ENCODE measurements around the gene FAM222A.
A peak's percentile ranks its signal among the peaks of the same experiment; 100 is the strongest.

FAM222A gene

GRCh38 chr12:109725321-109726105 lies 11.9 kb downstream of the FAM222A start:
- Histone ChIP-seq H3K36me3 (no peaks in the 10 kb centered on the region), H3K4me1 (peaks cover 0 to 25% (median 12%) of the 10 kb centered on the region in 4 donors), H3K27ac (no peak overlapping the region), H3K4me3 (no peak overlapping the region), H3K9me3 (no peaks in the 10 kb centered on the region), H3K27me3 (peaks cover 0 to 9% of the 10 kb centered on the region in 2 donors)
- intact Hi-C loops (cut with DNase I; ENCODE audit: low total_unique reads), result no loop called here
- TF ChIP-seq CTCF (IDR thresholded peaks at IDR 0.05), result no peak
- no peak for DNase-seq

- H3K4me3 ChIP-seq, result no peak overlapping the region
- peaks cover 0 to 6% of the 10 kb centered on the region in 2 donors for H3K27me3 ChIP-seq
- no peak for TF ChIP-seq CTCF (IDR thresholded peaks at IDR 0.05)
- no peak for DNase-seq
- H3K9me3 ChIP-seq, result no peaks in the 10 kb centered on the region
- no peak overlapping the region for H3K27ac ChIP-seq
- H3K4me1 ChIP-seq, result peaks cover 0 to 23% (median 12%) of the 10 kb centered on the region in 4 donors
- H3K36me3 ChIP-seq, result no peaks in the 10 kb centered on the region
- intact Hi-C loops (cut with DNase I; ENCODE audit: low total_unique reads), result no loop called here
Measured at GRCh38 chr12:109726106-109726497, 12.5 kb downstream of the FAM222A start.

GRCh38 chr12:109726511-109727038 lies 12.9 kb downstream of the FAM222A start:
- Histone ChIP-seq H3K36me3 (no peaks in the 10 kb centered on the region), H3K9me3 (no peaks in the 10 kb centered on the region), H3K4me1 (peaks cover 0 to 23% (median 12%) of the 10 kb centered on the region in 4 donors), H3K27ac (no peak overlapping the region), H3K27me3 (peaks cover 0 to 6% of the 10 kb centered on the region in 2 donors), H3K4me3 (no peak overlapping the region)
- intact Hi-C loops (cut with DNase I; ENCODE audit: low total_unique reads), result no loop called here
- peak in 1 of 2 donors; percentile 55 for DNase-seq
- no peak for TF ChIP-seq CTCF (IDR thresholded peaks at IDR 0.05)

GRCh38 chr12:109727039-109727723 lies 13.6 kb downstream of the FAM222A start:
- no peaks in the 10 kb centered on the region for H3K36me3 ChIP-seq
- peaks cover 0 to 22% (median 12%) of the 10 kb centered on the region in 4 donors for H3K4me1 ChIP-seq
- H3K27ac ChIP-seq, result no peak overlapping the region
- H3K27me3 ChIP-seq, result peaks cover 0 to 6% of the 10 kb centered on the region in 2 donors
- no peak overlapping the region for H3K4me3 ChIP-seq
- intact Hi-C loops (cut with DNase I; ENCODE audit: low total_unique reads), result no loop called here
- DNase-seq, result peak in 1 of 2 donors; percentile 64
- H3K9me3 ChIP-seq, result no peaks in the 10 kb centered on the region
- TF ChIP-seq CTCF (IDR thresholded peaks at IDR 0.05), result no peak

- DNase-seq, result peak in 1 of 2 donors; percentile 34
- intact Hi-C loops (cut with DNase I; ENCODE audit: low total_unique reads), result no loop called here
- Histone ChIP-seq H3K4me1 (peaks cover 0 to 14% (median 5%) of the 10 kb centered on the region in 4 donors), H3K27ac (no peak overlapping the region), H3K27me3 (peaks cover 0 to 6% of the 10 kb centered on the region in 2 donors), H3K36me3 (no peaks in the 10 kb centered on the region), H3K9me3 (no peaks in the 10 kb centered on the region), H3K4me3 (no peak overlapping the region)
- TF ChIP-seq CTCF (IDR thresholded peaks at IDR 0.05), result no peak
Measured at GRCh38 chr12:109727746-109728726, 14.4 kb downstream of the FAM222A start.
